GM23338 (cell line): ENCODE results near the gene C6orf136.
A peak's percentile ranks its signal among the peaks of the same experiment; 100 is the strongest.

Source experiments
- CREB1 ChIP-seq: fragments of 250-450 bp; sonication (Bioruptor Pico); IDR thresholded peaks from 2 replicates; pipeline ENCODE4 v1.5.0; 2020; ENCODE audit warnings: low read depth, mild to moderate bottlenecking, moderate library complexity
- CTCF ChIP-seq, 2 experiments: fragments of 200-600 bp in 1 of 2; sonication (generic) in 1 of 2; conservative IDR thresholded peaks; 2 replicates each; pipeline versions ENCODE4 v1.5.1 to v1.6.1; 2016 to 2017; ENCODE audit warnings: antibody characterized with exemption in 2 of 2, low read depth in 2 of 2, mild to moderate bottlenecking in 2 of 2, moderate library complexity in 1 of 2
- ETS1 ChIP-seq: IDR thresholded peaks from 2 replicates; pipeline ENCODE4 v1.6.1; 2016; ENCODE audit warnings: antibody characterized with exemption
- EZH2 ChIP-seq: fragments of 200-600 bp; sonication (generic); IDR thresholded peaks from one replicate; pipeline ENCODE4 v1.8.0; 2017; ENCODE audit warnings: antibody characterized with exemption, mild to moderate bottlenecking, low read depth; ENCODE audit not compliant: unreplicated experiment
- EZH2phosphoT487 ChIP-seq: fragments of 200-600 bp; sonication (generic); IDR thresholded peaks from one replicate; pipeline ENCODE4 v1.8.1; 2018; ENCODE audit warnings: antibody characterized with exemption; ENCODE audit not compliant: unreplicated experiment
- JUNB ChIP-seq: IDR thresholded peaks from one replicate; pipeline ENCODE4 v1.6.1; 2016; ENCODE audit warnings: antibody characterized with exemption; ENCODE audit not compliant: unreplicated experiment
- NANOG ChIP-seq: IDR thresholded peaks from 2 replicates; pipeline ENCODE4 v1.6.1; 2016; ENCODE audit warnings: antibody characterized with exemption, borderline replicate concordance
- POLR2AphosphoS5 ChIP-seq: IDR thresholded peaks from 2 replicates; pipeline ENCODE4 v1.6.1; 2016; ENCODE audit warnings: antibody characterized with exemption, low read depth
- REST ChIP-seq: IDR thresholded peaks from one replicate; pipeline ENCODE4 v1.6.1; 2018; ENCODE audit warnings: antibody characterized with exemption; ENCODE audit not compliant: unreplicated experiment
- STAT1 ChIP-seq: IDR thresholded peaks from one replicate; pipeline ENCODE4 v1.6.1; 2016; ENCODE audit warnings: antibody characterized with exemption; ENCODE audit not compliant: unreplicated experiment

GRCh38 chr6:30615219-30615957 lies 31.5 kb upstream of the C6orf136 start:
- TF ChIP-seq CTCF (conservative IDR thresholded peaks at IDR 0.05; ENCODE audit: low read depth in 2 of 2) = no peak
- TF ChIP-seq EZH2 = no peak
- TF ChIP-seq POLR2AphosphoS5 = peak; percentile 12; the same call in 1 of the 2 replicates
- TF ChIP-seq NANOG = no peak
- TF ChIP-seq CREB1 = 0 out of 2 replicates have a peak, but pooled peaks have one; percentile 12
- no peak for TF ChIP-seq EZH2phosphoT487
- no peak for TF ChIP-seq JUNB
- no peak for TF ChIP-seq REST
- no peak for TF ChIP-seq STAT1
- TF ChIP-seq ETS1 = no peak
